ENCODE measurements around the gene AKAP7.

DNA sequence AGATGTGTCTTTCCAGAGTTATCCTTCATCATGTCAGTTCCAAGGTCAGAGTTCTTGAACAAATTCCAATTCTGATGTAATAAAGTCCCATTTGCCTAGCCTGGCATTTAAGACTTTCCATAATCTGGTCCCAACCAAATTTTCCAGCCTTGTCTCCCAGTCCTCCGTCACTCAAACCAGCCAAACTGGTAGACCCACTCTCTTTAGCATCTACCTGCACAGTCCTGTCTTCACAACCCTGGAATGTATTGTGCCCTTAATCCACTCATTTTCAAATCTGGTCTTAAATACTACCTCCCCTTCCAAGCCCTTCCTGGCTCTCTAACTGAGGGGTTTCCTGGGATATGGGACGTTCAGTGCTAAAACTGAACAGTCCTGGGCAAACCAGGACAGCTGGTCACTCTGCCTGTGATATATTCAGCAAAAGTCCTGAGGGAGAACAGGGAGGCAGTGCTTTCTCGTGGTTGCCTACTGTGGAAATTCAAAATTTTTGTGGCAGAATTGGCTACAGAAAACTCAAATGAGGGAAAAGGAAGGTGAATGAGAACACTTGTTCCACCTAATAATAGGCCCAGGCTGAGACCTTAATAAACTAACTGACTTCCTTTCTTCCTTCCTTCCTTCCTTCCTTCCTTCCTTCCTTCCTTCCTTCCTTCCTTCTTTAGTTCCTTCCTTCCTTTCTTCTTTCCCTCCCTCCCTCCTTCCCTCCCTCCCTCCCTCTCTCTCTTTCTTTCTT lies 10.8 kb upstream of the AKAP7 start:
- TF ChIP-seq EZH2 (IDR thresholded peaks at IDR 0.05) = no peak
- TF ChIP-seq POLR2AphosphoS5 (IDR thresholded peaks at IDR 0.05; ENCODE audit: borderline replicate concordance, low read depth, low read length) = peak; percentile 52; the same call in 1 of the 2 replicates
